DMS 273 (cell line): Measurements from ENCODE around the gene CAP2.

Experiments used
- DNase-seq: peaks from one replicate; lab custom pipeline; 2025; ENCODE audit not compliant: unreplicated experiment; lab: John Stamatoyannopoulos, UW

The CAP2 gene

GRCh38 chr6:17392978-17393891 lies at the start of gene CAP2:
TSS of gene CAP2 (plus strand) at chr6:17393595. CDS start at chr6:17421556, 27,961 bp downstream.
- DNase-seq, result peak; percentile 88

GRCh38 chr6:17347012-17347411 lies 46.4 kb upstream of the CAP2 start:
- no peak for DNase-seq

GRCh38 chr6:17349427-17349826 lies 44.0 kb upstream of the CAP2 start:
- DNase-seq, result no peak

- DNase-seq, result no peak
These were observed 41.1 kb upstream of the CAP2 start for GRCh38 chr6:17352302-17352701.

GRCh38 chr6:17353440-17354175 lies 39.8 kb upstream of the CAP2 start:
- no peak for DNase-seq

- no peak for DNase-seq
These were observed 38.5 kb upstream of the CAP2 start for GRCh38 chr6:17354700-17355403.

- DNase-seq, result no peak
These were observed 38.0 kb upstream of the CAP2 start for GRCh38 chr6:17355404-17355774.

- DNase-seq, result no peak
These were observed 34.9 kb upstream of the CAP2 start for GRCh38 chr6:17358515-17358914.

GRCh38 chr6:17360564-17360963 lies 32.8 kb upstream of the CAP2 start:
- DNase-seq, result no peak

- DNase-seq, result no peak
These were observed 32.4 kb upstream of the CAP2 start for GRCh38 chr6:17361013-17361412.

GRCh38 chr6:17365961-17366360 lies 27.4 kb upstream of the CAP2 start:
- DNase-seq, result no peak

- DNase-seq, result peak; percentile 4
These were observed 25.5 kb upstream of the CAP2 start for GRCh38 chr6:17367868-17368267.

GRCh38 chr6:17381424-17382147 lies 11.8 kb upstream of the CAP2 start:
- peak; percentile 22 for DNase-seq

- DNase-seq, result peak; percentile 68
These were observed 7.7 kb upstream of the CAP2 start for GRCh38 chr6:17385660-17386059.

GRCh38 chr6:17388365-17388764 lies 5.0 kb upstream of the CAP2 start:
- DNase-seq, result no peak

GRCh38 chr6:17389274-17389847 lies 4.0 kb upstream of the CAP2 start:
- DNase-seq, result no peak

- DNase-seq, result no peak
These were observed 3.1 kb upstream of the CAP2 start for GRCh38 chr6:17390276-17390675.

- no peak for DNase-seq
These were observed 1.4 kb upstream of the CAP2 start for GRCh38 chr6:17391976-17392375.

- DNase-seq, result peak; percentile 87
These were observed 667 bp downstream of the CAP2 start for GRCh38 chr6:17393892-17394631.

- DNase-seq, result peak; percentile 24
These were observed 1.7 kb downstream of the CAP2 start for GRCh38 chr6:17395112-17395511.
